ENCODE results near the gene ZNF619.
"Not testable (repeated sequence)": the region's sequence is repeated elsewhere in the genome, so short reads cannot be mapped to it uniquely, and the experiment has no call there.

ZNF619 gene

DNA sequence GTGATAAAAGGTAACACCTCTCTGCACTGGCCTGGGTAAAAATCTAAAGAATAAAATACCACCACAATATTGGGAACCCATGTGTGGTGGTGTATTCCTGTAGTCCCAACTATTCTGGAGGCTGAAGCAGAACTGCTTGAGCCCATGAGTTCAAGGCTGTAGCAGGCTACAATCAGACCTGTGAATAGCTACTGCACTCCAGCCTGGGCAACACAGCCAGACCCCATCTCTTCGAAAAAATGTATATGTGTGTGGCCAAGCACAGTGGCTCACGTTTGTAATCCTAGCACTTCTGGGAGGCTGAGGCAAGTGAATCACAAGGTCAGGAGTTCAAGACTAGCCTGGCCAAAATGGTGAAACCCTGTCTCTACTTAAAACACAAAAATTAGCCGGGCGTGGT lies 21.6 kb upstream of the ZNF619 start:
- Histone ChIP-seq H3K27ac (ENCODE audit: low read depth, low read length) (no peak overlapping the region), H3K9me3 (ENCODE audit: low read length) (no peaks in the 10 kb centered on the region), H3K36me3 (ENCODE audit: insufficient read depth, low read length) (peaks cover 20% of the 10 kb centered on the region), H3K4me1 (ENCODE audit: insufficient read depth, low read length) (peaks cover 23% of the 10 kb centered on the region), H3K9ac (ENCODE audit: low read length) (no peak overlapping the region), H3K4me3 (ENCODE audit: low read depth in 1 of 2, low read length in 2 of 2) (no peak overlapping the region), H3K27me3 (ENCODE audit: control insufficient read depth in 1 of 2, insufficient read depth in 2 of 2, low read length in 2 of 2) (no peaks in the 10 kb centered on the region)

DNA sequence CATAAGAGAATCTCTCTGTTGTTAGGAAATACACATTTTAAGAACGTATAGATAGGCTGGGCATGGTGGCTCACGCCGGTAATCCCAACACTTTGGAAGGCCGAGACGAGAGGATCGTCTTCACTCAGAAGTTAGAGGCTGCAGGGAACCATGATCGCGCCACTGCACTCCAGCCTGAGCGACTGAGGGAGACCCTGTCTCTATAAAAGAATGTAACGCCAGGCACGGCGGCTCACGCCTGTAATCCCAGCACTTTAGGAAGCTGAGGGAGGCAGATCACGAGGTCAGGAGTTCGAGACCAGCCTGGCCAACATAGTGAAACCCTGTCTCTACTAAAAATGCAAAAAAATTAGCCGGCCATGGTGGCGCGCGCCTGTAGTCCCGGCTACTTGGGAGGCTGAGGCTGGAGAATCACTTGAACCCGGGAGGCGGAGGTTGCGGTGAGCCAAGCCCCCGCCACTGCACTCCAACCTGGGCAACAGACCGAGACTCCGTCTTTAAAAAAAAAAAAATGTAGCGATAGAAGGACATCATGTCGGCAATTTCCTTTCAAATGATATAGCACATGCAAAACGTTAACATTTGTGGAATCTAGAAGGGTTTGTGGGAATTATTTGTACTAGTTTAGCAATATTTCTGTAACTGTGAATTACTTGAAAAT lies 20.5 kb upstream of the ZNF619 start:
- Histone ChIP-seq H3K9me3 (ENCODE audit: low read length) (no peaks in the 10 kb centered on the region), H3K4me1 (ENCODE audit: insufficient read depth, low read length) (peaks cover 23% of the 10 kb centered on the region), H3K9ac (ENCODE audit: low read length) (peak overlapping the region; percentile 70), H3K27me3 (ENCODE audit: control insufficient read depth in 1 of 2, insufficient read depth in 2 of 2, low read length in 2 of 2) (no peaks in the 10 kb centered on the region), H3K36me3 (ENCODE audit: insufficient read depth, low read length) (peaks cover 25% of the 10 kb centered on the region), H3K4me3 (ENCODE audit: low read depth in 1 of 2, low read length in 2 of 2) (peak overlapping the region; percentile 84 to 87), H3K27ac (ENCODE audit: low read depth, low read length) (peak overlapping the region; percentile 64)

DNA sequence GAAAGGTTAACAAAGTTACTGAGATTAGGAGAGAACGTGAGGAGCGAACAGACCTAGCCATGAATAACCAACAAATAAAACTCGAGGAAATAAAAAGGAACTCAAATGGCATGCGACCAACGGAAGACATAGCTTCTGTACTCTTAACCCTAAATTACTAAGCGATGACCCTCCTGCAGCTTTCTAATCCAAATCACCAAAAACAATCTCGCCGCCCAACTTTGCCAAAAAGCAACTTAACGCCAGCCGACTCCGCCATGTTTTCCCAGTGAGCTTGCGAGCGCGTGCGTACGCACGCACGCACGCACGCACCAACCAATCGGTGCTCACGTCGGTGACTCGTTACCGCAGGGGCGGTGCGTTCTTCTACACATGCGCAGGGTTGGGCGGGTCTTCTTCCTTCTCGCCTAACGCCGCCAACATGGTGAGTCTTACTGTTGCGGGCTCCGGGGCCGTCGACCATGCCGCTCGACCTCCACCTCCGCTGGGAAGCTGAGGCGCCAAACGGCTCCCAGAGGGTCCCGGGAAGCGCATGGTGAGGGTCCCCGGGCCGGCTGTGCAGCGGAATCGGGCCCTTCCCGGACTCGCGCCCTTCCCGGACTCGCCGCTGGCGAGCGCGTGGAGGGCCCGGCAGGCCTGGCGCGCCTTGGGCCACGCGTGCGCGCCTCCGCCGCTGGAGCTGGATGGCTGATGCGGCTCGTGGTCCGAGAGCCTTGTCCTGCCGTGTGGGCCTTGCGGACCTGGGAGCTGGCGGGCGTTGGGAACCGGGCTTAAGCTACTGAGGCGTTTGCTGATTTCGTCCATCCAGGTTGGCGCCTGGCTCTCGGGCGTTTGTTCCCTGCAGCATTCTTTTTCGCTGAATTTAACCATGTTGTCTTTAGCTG lies 19.7 kb upstream of the ZNF619 start, which contains the start of gene RPL14:
Gene RPL14, plus strand, starts transcription at position 400 of the 884 bp plus-strand sequence. Its CDS starts 133 bp downstream, at position 533.
- H3K9ac ChIP-seq (ENCODE audit: low read length), result peak within 1 kb of the TSS; percentile 90
- no peaks in the 10 kb centered on the region for H3K27me3 ChIP-seq (ENCODE audit: control insufficient read depth in 1 of 2, insufficient read depth in 2 of 2, low read length in 2 of 2)
- peak within 1 kb of the TSS; percentile 64 for H3K27ac ChIP-seq (ENCODE audit: low read depth, low read length)
- peaks cover 25% of the 10 kb centered on the region for H3K36me3 ChIP-seq (ENCODE audit: insufficient read depth, low read length)
- H3K9me3 ChIP-seq (ENCODE audit: low read length), result no peaks in the 10 kb centered on the region
- peaks cover 21% of the 10 kb centered on the region for H3K4me1 ChIP-seq (ENCODE audit: insufficient read depth, low read length)
- H3K4me3 ChIP-seq (ENCODE audit: low read depth in 1 of 2, low read length in 2 of 2), result peak within 1 kb of the TSS; percentile 84 to 87

DNA sequence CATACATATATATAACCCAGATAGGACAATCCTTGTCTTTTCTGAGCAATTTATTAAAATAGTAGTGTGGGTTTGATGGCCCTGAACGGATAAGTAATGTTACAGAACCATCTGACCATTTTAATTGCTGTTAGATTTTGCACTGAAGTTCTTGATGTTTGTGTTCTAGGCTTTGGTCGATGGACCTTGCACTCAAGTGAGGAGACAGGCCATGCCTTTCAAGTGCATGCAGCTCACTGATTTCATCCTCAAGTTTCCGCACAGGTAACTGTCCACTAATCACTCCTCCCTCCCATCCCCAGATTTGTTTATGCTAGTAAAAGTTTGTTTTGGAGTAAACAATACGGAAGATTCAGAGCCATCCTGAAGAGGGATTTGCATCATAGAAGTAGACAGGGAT lies 18.4 kb upstream of the ZNF619 start:
- Histone ChIP-seq H3K9ac (ENCODE audit: low read length) (no peak overlapping the region), H3K27ac (ENCODE audit: low read depth, low read length) (no peak overlapping the region), H3K9me3 (ENCODE audit: low read length) (no peaks in the 10 kb centered on the region)

DNA sequence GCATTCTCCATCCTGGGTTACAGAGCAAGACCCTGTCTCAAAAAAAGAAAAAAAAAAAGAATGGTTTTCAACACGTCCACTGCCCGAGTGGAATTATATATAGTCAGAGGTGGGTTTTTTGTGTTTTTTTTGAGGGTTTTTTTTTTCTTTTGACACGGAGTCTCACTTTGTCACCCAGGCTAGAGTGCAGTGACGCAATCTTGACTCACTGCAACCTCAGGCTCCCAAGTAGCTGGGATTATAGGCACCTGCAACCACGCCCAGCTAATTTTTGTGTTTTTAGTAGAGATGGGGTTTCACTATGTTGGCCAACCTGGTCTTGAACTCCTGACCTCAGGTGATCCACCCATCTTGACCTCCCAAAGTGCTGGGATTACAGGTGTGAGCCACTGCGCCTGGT lies 16.4 kb upstream of the ZNF619 start:
- peaks cover 17% of the 10 kb centered on the region for H3K4me1 ChIP-seq (ENCODE audit: insufficient read depth, low read length)
- not testable (repeated sequence) for H3K4me3 ChIP-seq (ENCODE audit: low read depth in 1 of 2, low read length in 2 of 2); H3K27me3 ChIP-seq (ENCODE audit: control insufficient read depth in 1 of 2, insufficient read depth in 2 of 2, low read length in 2 of 2); H3K9me3 ChIP-seq (ENCODE audit: low read length); H3K27ac ChIP-seq (ENCODE audit: low read depth, low read length); H3K9ac ChIP-seq (ENCODE audit: low read length)
- H3K36me3 ChIP-seq (ENCODE audit: insufficient read depth, low read length), result peaks cover 39% of the 10 kb centered on the region

More for the DNA sequence above, 18.4 kb upstream of the ZNF619 start:
- Histone ChIP-seq H3K27me3 (ENCODE audit: control insufficient read depth in 1 of 2, insufficient read depth in 2 of 2, low read length in 2 of 2) (no peaks in the 10 kb centered on the region), H3K4me1 (ENCODE audit: insufficient read depth, low read length) (peaks cover 17% of the 10 kb centered on the region), H3K4me3 (ENCODE audit: low read depth in 1 of 2, low read length in 2 of 2) (peak overlapping the region in 1 of 2 donors; percentile 84), H3K36me3 (ENCODE audit: insufficient read depth, low read length) (peaks cover 29% of the 10 kb centered on the region)

DNA sequence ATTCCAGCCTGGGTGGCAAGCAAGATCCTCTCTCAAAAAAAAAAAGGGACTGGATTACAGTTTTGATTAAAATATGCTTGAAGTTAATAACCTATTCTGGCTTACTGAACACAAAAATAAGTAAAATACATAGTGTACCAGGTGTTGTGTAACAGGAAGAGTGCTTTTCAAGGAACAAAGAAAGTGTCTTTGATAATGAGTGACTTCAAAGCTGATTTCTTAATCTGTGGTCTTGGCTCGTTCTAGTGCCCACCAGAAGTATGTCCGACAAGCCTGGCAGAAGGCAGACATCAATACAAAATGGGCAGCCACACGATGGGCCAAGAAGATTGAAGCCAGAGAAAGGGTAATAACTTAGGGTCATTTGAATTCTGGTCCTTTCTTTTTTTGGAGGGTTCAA lies 15.8 kb upstream of the ZNF619 start:
- H3K36me3 ChIP-seq (ENCODE audit: insufficient read depth, low read length), result peaks cover 39% of the 10 kb centered on the region
- H3K9ac ChIP-seq (ENCODE audit: low read length), result no peak overlapping the region
- H3K4me1 ChIP-seq (ENCODE audit: insufficient read depth, low read length), result peaks cover 17% of the 10 kb centered on the region
- H3K9me3 ChIP-seq (ENCODE audit: low read length), result no peaks in the 10 kb centered on the region
- no peak overlapping the region for H3K4me3 ChIP-seq (ENCODE audit: low read depth in 1 of 2, low read length in 2 of 2)
- no peaks in the 10 kb centered on the region for H3K27me3 ChIP-seq (ENCODE audit: control insufficient read depth in 1 of 2, insufficient read depth in 2 of 2, low read length in 2 of 2)
- no peak overlapping the region for H3K27ac ChIP-seq (ENCODE audit: low read depth, low read length)

DNA sequence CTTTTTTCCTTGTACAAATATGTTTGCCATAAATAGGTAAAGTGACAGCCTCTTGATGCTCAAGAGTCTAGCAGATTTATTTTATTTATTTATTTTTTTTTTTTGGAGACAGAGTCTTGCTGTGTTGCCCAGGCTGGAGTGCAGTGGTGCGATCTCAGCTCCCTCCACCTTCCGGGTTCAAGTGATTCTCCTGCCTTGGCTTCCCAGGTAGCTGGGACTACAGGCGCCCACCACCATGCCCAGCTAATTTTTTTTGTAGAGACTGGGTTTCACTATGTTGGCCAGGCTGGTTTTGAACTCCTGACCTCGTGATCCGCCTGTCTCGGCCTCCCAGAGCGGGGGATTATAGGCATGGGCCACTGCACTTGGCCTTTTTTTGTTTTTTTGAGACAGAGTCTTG lies 14.1 kb upstream of the ZNF619 start:
- H3K9me3 ChIP-seq (ENCODE audit: low read length); H3K9ac ChIP-seq (ENCODE audit: low read length); H3K27ac ChIP-seq (ENCODE audit: low read depth, low read length); H3K27me3 ChIP-seq (ENCODE audit: control insufficient read depth in 1 of 2, insufficient read depth in 2 of 2, low read length in 2 of 2); H3K4me3 ChIP-seq (ENCODE audit: low read depth in 1 of 2, low read length in 2 of 2): not testable (repeated sequence)
- peaks cover 15% of the 10 kb centered on the region for H3K4me1 ChIP-seq (ENCODE audit: insufficient read depth, low read length)
- H3K36me3 ChIP-seq (ENCODE audit: insufficient read depth, low read length), result peaks cover 39% of the 10 kb centered on the region

DNA sequence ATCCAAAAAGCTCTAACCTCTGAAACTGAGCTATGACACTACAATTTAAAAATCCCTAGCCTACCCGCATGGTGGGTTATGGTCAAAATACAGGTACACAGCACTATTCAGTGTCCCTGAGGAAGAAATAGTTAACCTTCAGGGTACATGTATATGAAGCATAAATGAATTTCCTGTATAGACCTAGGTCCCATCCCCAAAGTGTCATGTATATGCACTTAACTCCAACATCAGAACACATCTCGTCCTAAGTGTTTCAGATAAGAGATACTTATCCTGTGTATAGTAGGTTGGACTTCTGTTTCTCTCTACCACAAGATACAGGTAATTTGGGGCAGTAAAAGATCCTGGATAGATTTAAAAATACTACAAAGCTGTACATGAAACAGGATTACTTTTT lies 13.3 kb upstream of the ZNF619 start:
- H3K9me3 ChIP-seq (ENCODE audit: low read length), result no peaks in the 10 kb centered on the region
- no peak overlapping the region for H3K9ac ChIP-seq (ENCODE audit: low read length)
- H3K4me3 ChIP-seq (ENCODE audit: low read depth in 1 of 2, low read length in 2 of 2), result no peak overlapping the region
- peaks cover 7% of the 10 kb centered on the region for H3K4me1 ChIP-seq (ENCODE audit: insufficient read depth, low read length)
- H3K36me3 ChIP-seq (ENCODE audit: insufficient read depth, low read length), result peaks cover 35% of the 10 kb centered on the region
- no peak overlapping the region for H3K27ac ChIP-seq (ENCODE audit: low read depth, low read length)
- no peaks in the 10 kb centered on the region for H3K27me3 ChIP-seq (ENCODE audit: control insufficient read depth in 1 of 2, insufficient read depth in 2 of 2, low read length in 2 of 2)

DNA sequence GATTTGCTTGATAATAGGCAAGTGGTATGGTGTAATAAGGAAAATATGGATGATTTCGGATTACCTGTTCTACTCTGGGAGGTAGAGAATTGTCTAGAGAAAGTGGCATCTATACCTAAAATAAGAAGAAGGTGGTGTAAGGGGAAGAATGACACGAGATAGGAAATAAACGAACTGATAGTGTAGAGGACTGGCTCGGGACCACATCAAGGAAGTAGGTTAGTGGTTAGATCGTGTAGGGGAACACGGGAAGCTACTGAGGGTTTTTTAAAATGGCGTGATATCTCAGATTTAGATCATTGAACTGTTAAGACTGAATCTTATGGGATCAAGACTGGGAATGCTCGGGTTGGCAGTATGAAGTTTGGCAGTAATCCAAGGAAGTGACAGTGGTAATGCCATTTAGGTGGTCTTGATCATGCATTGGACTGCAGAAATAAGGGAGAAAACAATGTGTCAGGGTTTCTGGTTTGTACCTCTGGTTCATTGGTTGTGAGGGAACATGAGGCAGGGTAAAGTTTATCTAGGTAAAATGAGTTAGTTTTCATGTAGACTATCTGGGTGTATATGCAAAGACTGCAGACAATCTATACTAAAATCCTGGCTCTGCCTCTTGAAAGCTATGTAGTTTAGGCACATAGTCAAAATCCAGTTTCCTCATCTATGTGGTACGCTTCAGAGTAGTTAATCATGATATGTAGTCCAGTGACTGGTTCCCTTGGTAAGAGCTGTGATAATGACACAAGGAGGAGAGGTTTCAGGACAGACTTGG lies 12.4 kb upstream of the ZNF619 start:
- Histone ChIP-seq H3K4me1 (ENCODE audit: insufficient read depth, low read length) (no peaks in the 10 kb centered on the region), H3K36me3 (ENCODE audit: insufficient read depth, low read length) (peaks cover 27% of the 10 kb centered on the region), H3K4me3 (ENCODE audit: low read depth in 1 of 2, low read length in 2 of 2) (no peak overlapping the region), H3K27ac (ENCODE audit: low read depth, low read length) (no peak overlapping the region), H3K9me3 (ENCODE audit: low read length) (no peaks in the 10 kb centered on the region), H3K9ac (ENCODE audit: low read length) (no peak overlapping the region), H3K27me3 (ENCODE audit: control insufficient read depth in 1 of 2, insufficient read depth in 2 of 2, low read length in 2 of 2) (no peaks in the 10 kb centered on the region)

DNA sequence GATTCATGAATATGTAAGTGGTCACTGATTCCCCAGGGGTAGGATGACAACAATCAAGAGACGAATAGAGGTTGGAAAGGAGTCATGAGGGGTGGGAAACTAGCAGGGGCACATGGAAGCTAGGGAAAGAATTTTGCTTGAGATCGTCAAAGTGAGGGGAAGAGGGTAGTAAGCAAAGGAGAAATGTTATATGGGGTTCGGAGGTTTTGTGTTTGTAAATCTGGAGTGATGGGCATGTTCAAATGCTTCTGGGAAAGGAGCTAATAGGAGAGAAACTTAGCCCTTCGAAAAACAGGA lies 11.9 kb upstream of the ZNF619 start:
- Histone ChIP-seq H3K27ac (ENCODE audit: low read depth, low read length) (no peak overlapping the region), H3K9me3 (ENCODE audit: low read length) (no peaks in the 10 kb centered on the region), H3K27me3 (ENCODE audit: control insufficient read depth in 1 of 2, insufficient read depth in 2 of 2, low read length in 2 of 2) (no peaks in the 10 kb centered on the region), H3K36me3 (ENCODE audit: insufficient read depth, low read length) (peaks cover 23% of the 10 kb centered on the region), H3K9ac (ENCODE audit: low read length) (no peak overlapping the region), H3K4me3 (ENCODE audit: low read depth in 1 of 2, low read length in 2 of 2) (no peak overlapping the region), H3K4me1 (ENCODE audit: insufficient read depth, low read length) (no peaks in the 10 kb centered on the region)

DNA sequence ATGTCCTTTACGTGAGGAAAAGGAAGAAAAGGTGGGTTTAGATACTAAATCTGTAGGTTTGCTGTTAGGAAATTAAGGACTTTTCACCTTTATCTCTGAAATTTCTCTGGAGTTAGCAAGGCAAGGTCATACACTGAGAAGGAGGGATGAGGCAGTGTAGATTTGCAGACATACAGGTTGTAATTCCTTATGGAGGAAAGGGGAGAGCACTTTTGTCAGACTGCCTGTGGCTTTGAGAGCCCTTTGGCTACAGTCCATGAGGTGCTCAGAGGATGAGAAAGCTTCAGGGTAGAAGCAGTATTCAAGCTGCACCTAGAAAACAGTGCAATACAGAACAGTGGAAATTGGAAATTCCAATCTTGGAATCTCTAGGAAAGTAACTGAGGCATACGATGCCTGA lies 11.5 kb upstream of the ZNF619 start:
- H3K27ac ChIP-seq (ENCODE audit: low read depth, low read length), result no peak overlapping the region
- no peaks in the 10 kb centered on the region for H3K4me1 ChIP-seq (ENCODE audit: insufficient read depth, low read length)
- no peaks in the 10 kb centered on the region for H3K9me3 ChIP-seq (ENCODE audit: low read length)
- no peaks in the 10 kb centered on the region for H3K27me3 ChIP-seq (ENCODE audit: control insufficient read depth in 1 of 2, insufficient read depth in 2 of 2, low read length in 2 of 2)
- no peak overlapping the region for H3K4me3 ChIP-seq (ENCODE audit: low read depth in 1 of 2, low read length in 2 of 2)
- H3K9ac ChIP-seq (ENCODE audit: low read length), result no peak overlapping the region
- peaks cover 19% of the 10 kb centered on the region for H3K36me3 ChIP-seq (ENCODE audit: insufficient read depth, low read length)
